Astrocyte of the cerebellum (primary cell): ENCODE results near the gene PDE4DIP.
"Not testable (repeated sequence)": the region's sequence is repeated elsewhere in the genome, so short reads cannot be mapped to it uniquely, and the experiment has no call there.

ENCODE experiments used
- DNase-seq: peaks from one replicate; pipeline ENCODE4 v3.0.0-alpha.2; 2011; ENCODE audit warnings: low read depth
- H3K4me3 ChIP-seq: 2 replicates; pipeline ENCODE4 v1.5.1; 2011; ENCODE audit warnings: mild to moderate bottlenecking, low read depth, low read length, moderate library complexity
- in situ Hi-C: cut with HindIII; loops from 2 replicates; pipeline ENCODE4 v1.10.0; 2017; ENCODE audit warnings: low sequenced_read_pairs

The PDE4DIP gene

GRCh38 chr1:148992364-148992763, 148.1 kb downstream of the PDE4DIP start:
- H3K4me3 ChIP-seq, DNase-seq, in situ Hi-C loops: not testable (repeated sequence)

- DNase-seq, in situ Hi-C loops, H3K4me3 ChIP-seq: not testable (repeated sequence)
These were observed 152.4 kb downstream of the PDE4DIP start for GRCh38 chr1:148996449-148997224.

- in situ Hi-C loops, DNase-seq, H3K4me3 ChIP-seq: not testable (repeated sequence)
These were observed 153.2 kb downstream of the PDE4DIP start for GRCh38 chr1:148997405-148997804.

- DNase-seq, H3K4me3 ChIP-seq, in situ Hi-C loops: not testable (repeated sequence)
These were observed 158.4 kb downstream of the PDE4DIP start for GRCh38 chr1:149002664-149003063.

GRCh38 chr1:149008326-149008725, 164.1 kb downstream of the PDE4DIP start:
- DNase-seq, H3K4me3 ChIP-seq, in situ Hi-C loops: not testable (repeated sequence)

GRCh38 chr1:149008769-149009168, 164.5 kb downstream of the PDE4DIP start:
- DNase-seq, in situ Hi-C loops, H3K4me3 ChIP-seq: not testable (repeated sequence)

- DNase-seq, H3K4me3 ChIP-seq, in situ Hi-C loops: not testable (repeated sequence)
These were observed 165.5 kb downstream of the PDE4DIP start for GRCh38 chr1:149009761-149010160.

- DNase-seq, H3K4me3 ChIP-seq, in situ Hi-C loops: not testable (repeated sequence)
These were observed 168.4 kb downstream of the PDE4DIP start for GRCh38 chr1:149012599-149012998.

GRCh38 chr1:149013513-149013912, 169.3 kb downstream of the PDE4DIP start:
- DNase-seq, in situ Hi-C loops, H3K4me3 ChIP-seq: not testable (repeated sequence)

GRCh38 chr1:149015522-149015921, 171.3 kb downstream of the PDE4DIP start:
- DNase-seq, in situ Hi-C loops, H3K4me3 ChIP-seq: not testable (repeated sequence)

GRCh38 chr1:149016626-149017025, 172.4 kb downstream of the PDE4DIP start:
- DNase-seq, H3K4me3 ChIP-seq, in situ Hi-C loops: not testable (repeated sequence)

GRCh38 chr1:149018577-149018976, 174.3 kb downstream of the PDE4DIP start:
- in situ Hi-C loops, H3K4me3 ChIP-seq, DNase-seq: not testable (repeated sequence)

GRCh38 chr1:149024327-149024726, 180.1 kb downstream of the PDE4DIP start:
- DNase-seq, in situ Hi-C loops: not testable (repeated sequence)

GRCh38 chr1:149033916-149034315, 189.7 kb downstream of the PDE4DIP start:
- DNase-seq, H3K4me3 ChIP-seq, in situ Hi-C loops: not testable (repeated sequence)

More at GRCh38 chr1:149024327-149024726, 180.1 kb downstream of the PDE4DIP start:
- H3K4me3 ChIP-seq = not testable (repeated sequence)

GRCh38 chr1:149043056-149043455, 198.8 kb downstream of the PDE4DIP start:
- H3K4me3 ChIP-seq, in situ Hi-C loops, DNase-seq: not testable (repeated sequence)

GRCh38 chr1:149064611-149065010, 220.4 kb downstream of the PDE4DIP start:
- DNase-seq, in situ Hi-C loops, H3K4me3 ChIP-seq: not testable (repeated sequence)

GRCh38 chr1:149075505-149076127, 231.4 kb downstream of the PDE4DIP start:
- DNase-seq, H3K4me3 ChIP-seq, in situ Hi-C loops: not testable (repeated sequence)
